ENCODE measurements around the gene AMH. TPM values are rescaled to one million over a fixed set of nuclear protein-coding genes. Genes with fewer than 3 reads are reported as not detected.

Gene AMH
- total and polyA plus RNA-seq, 2 experiments from 2014 or later = 1.9 to 6.8 TPM

DNA sequence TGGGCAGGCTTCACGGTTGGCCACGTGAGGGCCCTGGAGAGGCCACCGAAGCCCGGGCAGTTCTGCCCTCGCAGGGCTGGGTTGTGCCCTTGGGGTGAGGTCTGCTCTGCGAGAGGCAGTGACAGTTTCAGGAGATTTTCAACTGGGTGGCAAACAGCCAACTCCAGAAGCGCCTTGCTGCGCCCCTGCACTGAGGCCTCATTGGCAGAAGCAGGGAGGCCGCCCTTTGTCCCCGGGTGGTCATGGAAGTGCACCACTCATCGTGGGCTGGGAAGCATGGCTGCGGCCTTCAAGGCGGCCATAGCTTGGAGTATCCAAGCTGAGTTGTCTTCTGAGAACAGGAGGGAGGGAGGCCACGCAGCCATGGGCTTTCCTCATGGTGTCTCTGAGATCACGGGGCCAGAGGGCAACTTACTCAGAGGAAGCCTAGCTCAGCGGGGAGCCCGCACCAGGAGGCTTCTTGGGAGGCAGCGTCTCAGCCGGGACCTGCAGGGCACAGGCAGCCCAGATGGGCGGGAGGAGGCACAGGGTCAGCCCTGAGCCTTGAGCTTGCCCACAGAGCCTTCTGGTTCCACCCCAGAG lies 27.8 kb upstream of the AMH start:
- H3K4me3 Mint-ChIP-seq = no peak overlapping the region
- no peak for TF ChIP-seq EZH2phosphoT487 (IDR thresholded peaks at IDR 0.05; ENCODE audit: unreplicated experiment)
- TF ChIP-seq, protein P1, sequence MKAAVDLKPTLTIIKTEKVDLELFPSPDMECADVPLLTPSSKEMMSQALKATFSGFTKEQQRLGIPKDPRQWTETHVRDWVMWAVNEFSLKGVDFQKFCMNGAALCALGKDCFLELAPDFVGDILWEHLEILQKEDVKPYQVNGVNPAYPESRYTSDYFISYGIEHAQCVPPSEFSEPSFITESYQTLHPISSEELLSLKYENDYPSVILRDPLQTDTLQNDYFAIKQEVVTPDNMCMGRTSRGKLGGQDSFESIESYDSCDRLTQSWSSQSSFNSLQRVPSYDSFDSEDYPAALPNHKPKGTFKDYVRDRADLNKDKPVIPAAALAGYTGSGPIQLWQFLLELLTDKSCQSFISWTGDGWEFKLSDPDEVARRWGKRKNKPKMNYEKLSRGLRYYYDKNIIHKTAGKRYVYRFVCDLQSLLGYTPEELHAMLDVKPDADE (IDR thresholded peaks at IDR 0.05) = no peak
- no peak for TF ChIP-seq ZNF114 (CRISPR knock-in tag; IDR thresholded peaks at IDR 0.05)
- TF ChIP-seq NANOG (IDR thresholded peaks at IDR 0.05; ENCODE audit: borderline replicate concordance) = no peak
- no peak for TF ChIP-seq ZNF462 (CRISPR knock-in tag; IDR thresholded peaks at IDR 0.05)
- TF ChIP-seq STAT1 (IDR thresholded peaks at IDR 0.05; ENCODE audit: unreplicated experiment) = no peak
- TF ChIP-seq JUNB (IDR thresholded peaks at IDR 0.05; ENCODE audit: unreplicated experiment) = no peak
- TF ChIP-seq, protein P2, sequence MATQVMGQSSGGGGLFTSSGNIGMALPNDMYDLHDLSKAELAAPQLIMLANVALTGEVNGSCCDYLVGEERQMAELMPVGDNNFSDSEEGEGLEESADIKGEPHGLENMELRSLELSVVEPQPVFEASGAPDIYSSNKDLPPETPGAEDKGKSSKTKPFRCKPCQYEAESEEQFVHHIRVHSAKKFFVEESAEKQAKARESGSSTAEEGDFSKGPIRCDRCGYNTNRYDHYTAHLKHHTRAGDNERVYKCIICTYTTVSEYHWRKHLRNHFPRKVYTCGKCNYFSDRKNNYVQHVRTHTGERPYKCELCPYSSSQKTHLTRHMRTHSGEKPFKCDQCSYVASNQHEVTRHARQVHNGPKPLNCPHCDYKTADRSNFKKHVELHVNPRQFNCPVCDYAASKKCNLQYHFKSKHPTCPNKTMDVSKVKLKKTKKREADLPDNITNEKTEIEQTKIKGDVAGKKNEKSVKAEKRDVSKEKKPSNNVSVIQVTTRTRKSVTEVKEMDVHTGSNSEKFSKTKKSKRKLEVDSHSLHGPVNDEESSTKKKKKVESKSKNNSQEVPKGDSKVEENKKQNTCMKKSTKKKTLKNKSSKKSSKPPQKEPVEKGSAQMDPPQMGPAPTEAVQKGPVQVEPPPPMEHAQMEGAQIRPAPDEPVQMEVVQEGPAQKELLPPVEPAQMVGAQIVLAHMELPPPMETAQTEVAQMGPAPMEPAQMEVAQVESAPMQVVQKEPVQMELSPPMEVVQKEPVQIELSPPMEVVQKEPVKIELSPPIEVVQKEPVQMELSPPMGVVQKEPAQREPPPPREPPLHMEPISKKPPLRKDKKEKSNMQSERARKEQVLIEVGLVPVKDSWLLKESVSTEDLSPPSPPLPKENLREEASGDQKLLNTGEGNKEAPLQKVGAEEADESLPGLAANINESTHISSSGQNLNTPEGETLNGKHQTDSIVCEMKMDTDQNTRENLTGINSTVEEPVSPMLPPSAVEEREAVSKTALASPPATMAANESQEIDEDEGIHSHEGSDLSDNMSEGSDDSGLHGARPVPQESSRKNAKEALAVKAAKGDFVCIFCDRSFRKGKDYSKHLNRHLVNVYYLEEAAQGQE (IDR thresholded peaks at IDR 0.05; ENCODE audit: unreplicated experiment) = no peak
- no peak for TF ChIP-seq ZNF331 (CRISPR knock-in tag; IDR thresholded peaks at IDR 0.05; ENCODE audit: low read depth)
- TF ChIP-seq, protein P3, sequence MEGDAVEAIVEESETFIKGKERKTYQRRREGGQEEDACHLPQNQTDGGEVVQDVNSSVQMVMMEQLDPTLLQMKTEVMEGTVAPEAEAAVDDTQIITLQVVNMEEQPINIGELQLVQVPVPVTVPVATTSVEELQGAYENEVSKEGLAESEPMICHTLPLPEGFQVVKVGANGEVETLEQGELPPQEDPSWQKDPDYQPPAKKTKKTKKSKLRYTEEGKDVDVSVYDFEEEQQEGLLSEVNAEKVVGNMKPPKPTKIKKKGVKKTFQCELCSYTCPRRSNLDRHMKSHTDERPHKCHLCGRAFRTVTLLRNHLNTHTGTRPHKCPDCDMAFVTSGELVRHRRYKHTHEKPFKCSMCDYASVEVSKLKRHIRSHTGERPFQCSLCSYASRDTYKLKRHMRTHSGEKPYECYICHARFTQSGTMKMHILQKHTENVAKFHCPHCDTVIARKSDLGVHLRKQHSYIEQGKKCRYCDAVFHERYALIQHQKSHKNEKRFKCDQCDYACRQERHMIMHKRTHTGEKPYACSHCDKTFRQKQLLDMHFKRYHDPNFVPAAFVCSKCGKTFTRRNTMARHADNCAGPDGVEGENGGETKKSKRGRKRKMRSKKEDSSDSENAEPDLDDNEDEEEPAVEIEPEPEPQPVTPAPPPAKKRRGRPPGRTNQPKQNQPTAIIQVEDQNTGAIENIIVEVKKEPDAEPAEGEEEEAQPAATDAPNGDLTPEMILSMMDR (conservative IDR thresholded peaks at IDR 0.05; ENCODE audit: low read depth in 2 of 2) = no peak
- TF ChIP-seq POLR2AphosphoS5 (IDR thresholded peaks at IDR 0.05; ENCODE audit: low read depth) = no peak
- TF ChIP-seq CREB1 (CRISPR knock-in tag; IDR thresholded peaks at IDR 0.05; ENCODE audit: low read depth) = no peak
- TF ChIP-seq EZH2 (IDR thresholded peaks at IDR 0.05; ENCODE audit: low read depth, unreplicated experiment) = no peak
- H3K4me2 ChIP-seq = no peak overlapping the region
- no peaks in the 10 kb centered on the region for H3K9me3 Mint-ChIP-seq
- no peak for DNase-seq (ENCODE audit: low spot score)
- ATAC-seq = peak; percentile 16; the same call in 2 of the 3 replicates
- H3K27ac Mint-ChIP-seq = no peak overlapping the region; the same call in 1 of the 2 replicates
- H3K36me3 Mint-ChIP-seq (ENCODE audit: low read depth) = peaks cover 42% of the 10 kb centered on the region
- no peaks in the 10 kb centered on the region for H3K9me2 ChIP-seq (ENCODE audit: insufficient read depth)
- H3K27me3 ChIP-seq (ENCODE audit: insufficient read depth) = no peaks in the 10 kb centered on the region
- peaks cover 11% of the 10 kb centered on the region for H3K27me3 Mint-ChIP-seq (ENCODE audit: insufficient read depth, low read depth, poor library complexity)
- H3K79me2 ChIP-seq (replicated peaks; ENCODE audit: insufficient read depth) = no peaks in the 10 kb centered on the region
- H3K4me3 ChIP-seq = no peak overlapping the region
- 0 out of 2 replicates have a peak, but pooled peaks cover 3% of the 10 kb centered on the region for H4K20me1 ChIP-seq (replicated peaks; ENCODE audit: insufficient read depth)
- no peaks in the 10 kb centered on the region for H3K4me1 ChIP-seq (ENCODE audit: insufficient read depth)
- no peaks in the 10 kb centered on the region for H3K4me1 Mint-ChIP-seq
- H2AFZ ChIP-seq = no peak overlapping the region
- H3F3A ChIP-seq (replicated peaks; ENCODE audit: low read depth) = 0 out of 2 replicates have a peak, but pooled peaks cover 4% of the 10 kb centered on the region
- H3K36me3 ChIP-seq (ENCODE audit: insufficient read depth) = peaks cover 3% of the 10 kb centered on the region; the same call in 1 of the 2 replicates
- H3K27ac ChIP-seq (ENCODE audit: low read depth) = 0 out of 2 replicates have a peak overlapping the region, but pooled peaks have one; percentile 39

Data from GM23338 (cell line).